H4 (cell line): Measurements from ENCODE around the gene KIF12. TPM values are rescaled to one million over a fixed set of nuclear protein-coding genes. Genes with fewer than 3 reads are reported as not detected.
"Not testable (repeated sequence)": the region's sequence is repeated elsewhere in the genome, so short reads cannot be mapped to it uniquely, and the experiment has no call there.

ENCODE experiments used
- DNase-seq: peaks from one replicate; pipeline ENCODE4 v3.0.0-alpha.2; 2015; ENCODE audit warnings: low spot score
- total RNA-seq: library from RNA; depleted of rRNA; stranded (reverse); fragments of >200 nt; shearing (Covaris generic); gene quantifications from 2 replicates; pipeline ENCODE4 v1.2.3, GENCODE V29; 2014; rRNA removed

KIF12 gene
- total RNA-seq, result not detected in 2 replicates

DNA sequence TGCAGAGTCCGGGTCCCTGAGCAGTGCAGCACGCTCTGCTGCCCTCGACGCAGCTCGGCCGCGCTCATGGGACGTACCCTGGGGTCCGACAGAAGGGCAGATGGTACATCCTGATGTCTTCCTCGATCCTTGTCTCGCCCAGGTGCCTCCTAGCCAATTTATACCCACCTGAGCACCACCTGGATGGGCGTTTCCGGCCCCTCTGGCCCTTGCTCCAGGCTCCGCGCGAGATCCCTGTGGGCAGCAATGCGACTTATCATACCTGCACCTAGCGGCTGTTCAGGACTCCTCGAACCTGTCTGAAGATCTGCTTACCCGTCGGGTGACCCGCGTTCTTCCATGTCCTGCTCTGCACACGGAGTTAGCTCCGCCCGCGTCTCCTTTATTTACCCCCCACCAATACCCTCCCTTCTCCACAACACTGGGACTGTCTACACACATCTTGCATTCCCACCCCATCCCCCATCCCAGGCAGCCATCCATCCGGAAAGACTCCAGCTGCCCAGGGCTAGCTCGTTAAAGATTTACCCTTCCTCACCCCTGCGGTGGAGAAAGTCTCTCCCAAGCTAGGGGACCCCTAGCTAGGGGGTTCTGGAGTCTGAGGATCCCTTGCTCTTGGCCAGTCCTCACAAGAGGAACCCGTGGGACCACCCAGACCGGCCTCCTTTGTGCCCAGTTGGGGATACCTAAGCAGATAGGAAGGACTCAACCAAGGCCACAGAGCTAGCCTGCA, at the start of gene KIF12:
Gene KIF12, minus strand, starts transcription at position 357 of the 733 bp plus-strand sequence. Its CDS starts 16 bp downstream, at position 341.
- no peak for DNase-seq

DNA sequence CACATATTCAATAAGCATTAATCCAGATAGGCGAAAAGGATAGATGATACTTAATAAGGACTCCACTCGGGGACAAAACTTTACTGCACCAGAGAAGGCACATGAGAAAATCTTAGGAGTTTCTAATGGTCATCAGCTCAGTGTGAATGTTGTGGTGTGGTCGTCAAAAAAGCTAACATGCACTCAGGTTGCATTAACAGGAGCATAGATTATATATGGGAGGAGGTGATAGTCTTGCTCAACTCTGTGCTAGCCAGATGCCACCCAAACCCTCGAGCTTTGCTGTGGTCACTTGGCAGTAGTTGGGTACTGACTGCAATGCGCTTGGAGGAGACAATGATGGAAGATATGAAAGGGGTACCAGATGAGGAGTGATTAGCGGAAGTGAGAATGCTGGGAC, 47.6 kb upstream of the KIF12 start:
- no peak for DNase-seq

DNA sequence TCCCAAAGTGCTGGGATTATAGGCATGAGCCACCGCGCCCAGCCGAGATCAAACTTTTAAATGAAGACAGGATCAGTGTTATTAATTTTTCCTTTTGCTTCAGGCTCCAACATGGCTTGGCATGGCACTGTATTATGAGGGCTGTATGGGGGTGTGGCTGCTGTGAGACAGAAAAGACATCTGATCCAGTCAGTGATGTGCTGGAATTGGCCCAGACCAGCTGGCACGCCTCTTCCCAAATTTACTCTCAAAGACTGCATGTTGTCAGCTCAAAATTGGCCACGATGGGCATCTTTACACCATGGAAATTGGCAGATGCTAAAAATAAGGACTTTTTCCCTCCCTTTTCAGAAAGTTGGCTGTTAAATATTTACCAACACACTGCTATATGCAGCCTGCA, 44.1 kb upstream of the KIF12 start:
- DNase-seq, result no peak

DNA sequence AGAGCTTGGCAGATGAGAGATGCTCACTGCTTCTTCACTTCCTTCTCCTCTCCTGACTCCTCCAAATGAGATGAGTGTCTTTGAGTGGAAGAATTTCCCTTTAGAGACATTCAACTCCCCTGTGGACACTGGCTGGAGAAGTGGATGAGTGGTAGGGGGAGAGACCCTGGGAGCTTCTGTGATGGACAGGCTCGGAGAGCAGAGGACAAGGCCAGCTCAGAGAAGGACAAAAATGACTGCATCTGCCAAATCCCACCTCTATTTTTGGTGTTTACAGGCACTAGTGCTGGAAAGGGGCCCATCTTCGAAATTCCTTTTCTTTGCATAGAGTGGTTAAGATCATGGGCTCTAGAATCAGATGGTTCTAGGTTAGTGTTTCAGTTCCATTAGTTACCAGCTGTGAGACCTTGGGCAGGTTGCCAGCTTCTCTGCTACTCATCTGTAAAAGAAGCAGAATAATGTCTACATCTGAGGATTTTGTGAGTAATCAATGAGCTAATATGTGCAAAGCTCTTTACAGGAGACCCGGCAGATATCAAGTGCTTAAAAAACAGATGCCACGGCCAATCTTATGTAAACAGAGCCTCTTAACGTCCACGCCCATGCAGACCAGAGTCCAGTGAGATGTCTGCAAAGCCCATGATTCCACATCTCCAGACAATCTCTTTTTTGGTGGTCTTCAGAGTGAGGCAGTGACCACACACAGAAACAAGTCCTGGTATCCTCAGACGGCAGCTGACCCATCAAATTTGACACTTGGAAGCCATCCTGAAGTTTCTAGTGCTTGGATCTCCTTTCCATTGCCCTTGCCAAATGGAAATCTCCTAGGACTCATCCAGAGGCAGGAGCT, 42.7 kb upstream of the KIF12 start:
- no peak for DNase-seq

GRCh38 chr9:114140850-114141249, 41.8 kb upstream of the KIF12 start:
- no peak for DNase-seq

DNA sequence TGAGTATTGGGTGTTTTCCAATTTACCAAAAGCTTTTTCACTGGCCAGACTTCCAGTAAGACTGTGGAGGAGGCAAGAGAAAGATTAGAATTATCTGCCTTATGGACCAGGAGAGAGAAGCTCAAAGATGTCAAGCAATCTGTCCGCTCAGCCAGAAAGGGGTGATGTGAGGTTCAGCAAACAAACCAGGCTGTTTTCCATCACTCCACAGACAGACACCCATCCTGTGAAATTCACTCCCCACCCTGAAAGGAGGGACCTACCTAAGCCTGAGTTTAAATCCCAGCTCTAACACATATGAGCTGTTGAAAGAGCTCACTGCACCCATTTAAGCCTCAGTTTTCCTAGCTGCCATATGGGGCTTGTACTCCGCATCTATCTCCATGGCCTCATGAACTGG, 41.3 kb upstream of the KIF12 start:
- DNase-seq, result no peak

DNA sequence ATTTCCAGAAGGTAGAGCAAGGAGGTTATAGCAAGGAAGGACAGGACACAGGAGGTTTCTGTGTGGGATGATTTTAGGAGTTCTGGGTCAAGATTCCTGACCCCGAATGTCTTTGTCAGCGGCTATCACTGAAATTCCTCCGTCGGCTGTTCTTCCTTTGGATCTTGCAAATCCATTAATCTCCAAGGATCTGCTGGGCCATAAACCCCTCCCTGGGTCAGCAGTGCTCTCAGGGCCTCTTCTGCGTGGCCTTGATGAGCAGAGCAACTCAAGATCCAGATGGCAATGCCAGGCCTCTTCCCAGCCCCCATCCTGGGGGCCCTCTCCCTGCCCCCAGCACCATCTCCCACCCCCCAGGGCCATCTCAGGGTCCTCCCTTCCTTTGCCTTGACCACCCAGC, 40.0 kb upstream of the KIF12 start:
- no peak for DNase-seq

DNA sequence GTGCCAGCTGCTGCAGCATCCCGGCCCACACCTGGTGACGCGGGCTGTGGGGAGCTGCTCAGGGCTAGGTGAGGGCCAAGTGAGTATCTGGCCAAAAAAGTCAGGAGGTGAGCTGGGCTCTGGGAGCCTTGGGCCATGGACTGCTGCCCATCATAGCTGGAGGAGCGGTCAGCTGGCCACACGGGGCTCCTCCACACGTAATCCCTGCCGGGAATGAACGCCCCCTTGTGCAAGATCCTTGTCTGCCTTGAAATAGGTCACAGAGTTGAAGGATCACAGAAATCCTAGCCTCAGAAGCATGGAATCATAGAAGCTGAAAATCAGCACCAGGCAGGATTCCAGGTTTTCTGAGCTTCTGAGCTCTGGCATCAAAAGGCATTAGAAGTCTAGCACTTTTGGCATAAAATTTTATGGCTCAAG, 39.5 kb upstream of the KIF12 start:
- no peak for DNase-seq

DNA sequence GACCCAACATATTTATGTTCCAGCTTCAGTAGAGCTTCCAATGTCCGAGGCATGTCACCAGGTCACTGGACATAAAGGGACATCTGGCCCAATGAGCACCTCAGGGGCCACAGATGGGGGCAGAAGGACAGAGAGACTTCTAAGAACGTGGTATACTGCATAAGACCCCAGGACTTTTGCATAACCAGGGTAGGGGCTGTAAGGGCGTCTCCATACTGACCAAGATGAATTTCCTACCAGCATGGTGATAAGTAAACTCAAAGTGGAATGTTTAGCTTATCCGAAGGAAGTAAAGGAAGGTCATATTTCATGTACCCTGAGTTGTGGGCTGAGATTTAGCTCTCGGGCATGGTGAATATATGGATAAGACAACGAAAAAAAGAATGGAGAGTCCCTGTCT, 38.7 kb upstream of the KIF12 start:
- no peak for DNase-seq

GRCh38 chr9:114134827-114135396, 35.8 kb upstream of the KIF12 start:
- DNase-seq, result no peak

GRCh38 chr9:114132550-114132918, 33.4 kb upstream of the KIF12 start:
- no peak for DNase-seq

DNA sequence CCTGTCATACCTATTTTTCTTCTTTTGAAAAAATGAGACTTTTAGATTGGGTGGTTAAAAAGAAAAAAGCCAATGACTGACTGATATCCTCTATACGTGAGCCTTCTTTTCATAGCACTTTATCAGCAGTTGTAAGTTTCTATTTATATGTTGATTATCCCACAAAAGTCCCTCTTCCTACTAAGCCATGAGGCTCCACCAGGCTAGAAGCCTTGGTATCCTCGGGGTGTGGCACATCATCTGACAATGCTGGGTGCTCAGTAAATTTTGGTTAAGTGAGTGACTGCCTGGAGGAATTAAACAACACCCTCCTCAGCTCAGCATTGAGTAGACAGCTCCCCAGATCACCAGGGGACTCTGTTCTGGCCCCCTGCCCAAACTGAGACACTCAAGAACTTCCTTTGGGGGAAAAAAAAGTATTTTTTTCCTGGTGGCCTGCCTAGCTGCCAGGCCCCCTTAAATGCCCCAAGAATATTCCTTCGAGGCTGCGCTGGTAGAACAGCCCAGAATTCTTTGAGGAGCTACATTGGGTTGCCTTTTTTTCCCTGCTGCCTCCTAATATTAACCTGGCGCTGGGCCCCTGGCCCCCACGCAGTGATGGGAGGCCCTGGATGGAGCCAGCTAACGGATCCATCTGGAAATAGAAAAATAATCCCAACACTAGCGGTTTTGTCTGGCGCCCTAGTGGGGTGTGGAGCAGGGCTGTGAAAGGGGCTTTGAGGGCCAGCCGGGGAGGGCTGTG, 32.9 kb upstream of the KIF12 start:
- no peak for DNase-seq

- DNase-seq, result no peak
These were observed 31.7 kb upstream of the KIF12 start for GRCh38 chr9:114130624-114131277.

GRCh38 chr9:114130141-114130540, 31.0 kb upstream of the KIF12 start:
- DNase-seq, result no peak

GRCh38 chr9:114128759-114129158, 29.7 kb upstream of the KIF12 start:
- DNase-seq, result not testable (repeated sequence)

DNA sequence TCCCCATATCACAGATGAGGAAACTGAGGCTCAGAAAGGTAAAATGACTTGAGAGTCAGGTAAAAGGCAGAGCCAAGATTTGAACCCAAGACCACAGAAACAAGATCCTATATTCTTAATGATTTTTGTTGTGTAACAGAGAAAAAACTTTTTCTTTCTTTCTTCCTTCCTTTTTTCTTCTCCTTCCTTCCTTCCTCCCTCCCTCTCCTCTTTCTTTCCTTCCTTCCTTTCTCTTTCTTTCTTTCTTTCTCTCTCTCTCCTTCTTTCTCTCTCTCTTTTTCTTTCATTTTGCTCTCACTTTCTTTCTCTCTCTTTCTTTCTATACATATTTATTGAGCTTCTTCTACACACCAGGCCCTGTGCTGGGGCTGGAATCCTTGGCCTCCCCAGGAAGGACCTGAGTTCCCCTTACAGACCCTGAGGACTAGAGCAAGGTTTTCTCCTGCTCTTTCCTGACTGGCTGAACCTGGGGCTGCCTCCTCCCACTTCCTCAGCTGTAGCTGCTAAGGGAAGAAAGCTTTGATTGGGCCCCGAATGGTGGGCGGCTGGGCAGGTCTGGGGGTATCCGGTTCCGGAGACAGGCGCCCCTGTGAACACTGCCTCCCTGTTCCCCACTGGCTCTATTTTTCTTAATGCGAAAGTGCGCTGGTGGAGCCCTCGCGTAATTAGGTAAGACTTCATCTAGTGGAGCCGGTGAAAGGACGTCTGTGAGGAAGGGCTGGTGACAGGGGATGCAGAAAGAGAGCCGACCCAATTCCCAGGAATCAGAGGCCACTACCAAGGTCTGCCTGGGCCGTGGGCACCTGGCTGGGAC, 27.4 kb upstream of the KIF12 start:
- no peak for DNase-seq

DNA sequence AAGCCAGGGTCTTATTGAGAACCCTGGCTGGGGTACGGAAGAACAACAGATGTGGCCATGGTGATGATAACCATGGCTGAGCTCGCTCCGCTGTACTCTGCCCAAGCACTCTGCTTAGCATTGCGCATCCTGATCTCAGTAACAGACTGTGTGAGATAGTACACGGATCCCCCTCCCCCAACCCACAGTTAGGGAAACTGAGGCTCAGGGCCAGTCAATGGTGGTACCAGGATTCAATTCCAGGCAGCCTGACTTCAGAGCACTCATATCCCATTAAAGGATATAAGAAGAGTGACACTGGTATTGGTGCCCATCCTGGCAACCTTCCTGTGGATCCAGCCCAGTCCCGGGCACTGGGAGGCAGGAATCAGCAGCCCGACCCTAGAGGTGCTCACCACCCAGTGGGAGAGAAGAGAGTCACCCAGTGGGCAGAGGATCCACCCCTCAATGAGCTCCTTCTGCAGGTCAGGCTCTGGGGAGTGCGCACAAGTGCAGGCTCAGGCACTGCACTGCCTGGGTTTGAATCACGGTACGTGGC, 26.5 kb upstream of the KIF12 start:
- no peak for DNase-seq

DNA sequence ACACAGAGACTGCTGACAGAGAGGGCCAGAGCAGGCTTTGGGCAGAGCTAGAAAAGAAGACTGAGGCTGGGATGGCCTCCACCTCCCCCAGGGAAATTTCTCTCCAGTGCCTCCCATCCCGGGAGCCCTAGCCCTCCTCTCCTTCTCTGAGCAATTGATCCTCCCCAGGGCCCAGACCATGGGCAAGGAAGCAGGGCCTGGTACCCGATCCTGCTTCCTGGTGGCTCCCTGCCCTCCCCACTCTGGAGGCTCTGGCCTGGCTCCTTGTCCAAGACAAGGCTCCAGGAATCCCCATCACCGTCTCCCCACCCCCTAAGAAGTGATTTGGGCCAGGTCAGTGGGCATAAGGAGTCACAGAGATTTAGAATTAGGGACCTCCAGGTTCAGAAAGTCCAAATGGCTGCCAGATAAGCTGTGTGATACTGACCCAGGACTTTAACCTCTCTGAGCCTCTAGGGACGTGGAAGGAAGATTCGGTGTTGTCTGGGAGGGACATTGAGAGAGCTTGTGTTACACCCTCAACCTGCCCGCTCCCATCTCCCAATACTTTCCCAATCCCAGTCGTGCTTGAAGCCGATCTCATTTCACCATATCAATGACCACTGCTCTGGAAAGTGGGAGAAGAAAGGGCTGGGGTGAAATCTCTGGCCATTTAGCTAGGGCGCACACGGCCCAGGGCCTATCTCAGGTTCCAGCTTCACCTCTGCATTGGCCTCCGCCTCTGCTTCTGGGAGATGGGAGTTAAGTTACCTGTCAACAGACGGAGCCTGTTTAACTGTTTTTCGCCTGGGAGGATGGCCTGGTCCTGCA, 25.8 kb upstream of the KIF12 start:
- DNase-seq, result no peak

- no peak for DNase-seq
These were observed 25.0 kb upstream of the KIF12 start for GRCh38 chr9:114124138-114124537.
